ENCODE data around the gene TOGARAM2. TPM values are rescaled to one million over a fixed set of nuclear protein-coding genes. Genes with fewer than 3 reads are reported as not detected.
A peak's percentile ranks its signal among the peaks of the same experiment; 100 is the strongest.

The TOGARAM2 gene
- total RNA-seq, 1 donor from 2014 or later = not detected

DNA sequence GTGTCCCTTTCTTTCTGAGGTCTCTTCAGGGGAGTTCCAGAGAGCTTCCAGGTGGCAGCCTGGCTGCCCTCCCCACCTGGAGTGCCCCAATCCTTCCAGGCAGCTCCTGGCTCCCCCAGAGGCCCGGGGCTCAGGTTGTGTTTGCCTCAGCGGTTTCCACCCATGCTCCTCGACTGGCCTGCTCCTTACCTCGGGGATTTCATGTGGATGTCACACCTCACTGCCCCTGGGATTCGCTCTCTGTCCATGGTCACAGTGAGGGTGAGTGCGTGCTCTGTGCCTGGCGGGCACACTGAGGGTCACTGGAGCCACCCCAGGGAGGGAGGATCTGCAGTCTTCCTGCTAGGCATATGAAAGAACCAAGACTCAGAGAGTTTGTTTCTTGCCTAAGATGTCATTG, 2.1 kb upstream of the TOGARAM2 start:
- no peaks in the 10 kb centered on the region for H3K36me3 Mint-ChIP-seq (ENCODE audit: unreplicated experiment)
- no peak for DNase-seq
- H3K4me1 Mint-ChIP-seq (ENCODE audit: low read depth, unreplicated experiment) = peaks cover 2% of the 10 kb centered on the region
- no peak for TF ChIP-seq CTCF (IDR thresholded peaks at IDR 0.05; ENCODE audit: partially characterized antibody, unreplicated experiment)
- no peak overlapping the region for H3K27ac Mint-ChIP-seq (ENCODE audit: unreplicated experiment)
- peaks cover 2% of the 10 kb centered on the region for H3K27me3 Mint-ChIP-seq (ENCODE audit: unreplicated experiment)
- H3K4me3 Mint-ChIP-seq (ENCODE audit: unreplicated experiment) = no peak overlapping the region
- peaks cover 4% of the 10 kb centered on the region for H3K9me3 Mint-ChIP-seq (ENCODE audit: unreplicated experiment)

GRCh38 chr2:28979576-28980366, 1.3 kb upstream of the TOGARAM2 start:
- Mint-ChIP-seq H3K27ac (ENCODE audit: unreplicated experiment) (no peak overlapping the region), H3K9me3 (ENCODE audit: unreplicated experiment) (peaks cover 4% of the 10 kb centered on the region), H3K4me1 (ENCODE audit: low read depth, unreplicated experiment) (peaks cover 2% of the 10 kb centered on the region), H3K4me3 (ENCODE audit: unreplicated experiment) (no peak overlapping the region), H3K27me3 (ENCODE audit: unreplicated experiment) (peaks cover 2% of the 10 kb centered on the region), H3K36me3 (ENCODE audit: unreplicated experiment) (no peaks in the 10 kb centered on the region)
- DNase-seq = peak; percentile 46
- TF ChIP-seq CTCF (IDR thresholded peaks at IDR 0.05; ENCODE audit: partially characterized antibody, unreplicated experiment) = no peak

GRCh38 chr2:28980368-28981015, 606 bp upstream of the TOGARAM2 start:
- peaks cover 4% of the 10 kb centered on the region for H3K9me3 Mint-ChIP-seq (ENCODE audit: unreplicated experiment)
- DNase-seq = no peak
- no peaks in the 10 kb centered on the region for H3K36me3 Mint-ChIP-seq (ENCODE audit: unreplicated experiment)
- H3K27ac Mint-ChIP-seq (ENCODE audit: unreplicated experiment) = no peak overlapping the region
- peaks cover 2% of the 10 kb centered on the region for H3K27me3 Mint-ChIP-seq (ENCODE audit: unreplicated experiment)
- peaks cover 2% of the 10 kb centered on the region for H3K4me1 Mint-ChIP-seq (ENCODE audit: low read depth, unreplicated experiment)
- H3K4me3 Mint-ChIP-seq (ENCODE audit: unreplicated experiment) = no peak overlapping the region
- TF ChIP-seq CTCF (IDR thresholded peaks at IDR 0.05; ENCODE audit: partially characterized antibody, unreplicated experiment) = no peak

GRCh38 chr2:28981620-28982376, 700 bp downstream of the TOGARAM2 start:
- no peak for TF ChIP-seq CTCF (IDR thresholded peaks at IDR 0.05; ENCODE audit: partially characterized antibody, unreplicated experiment)
- peaks cover 2% of the 10 kb centered on the region for H3K27me3 Mint-ChIP-seq (ENCODE audit: unreplicated experiment)

More at GRCh38 chr2:28981620-28982376, 700 bp downstream of the TOGARAM2 start:
- Mint-ChIP-seq H3K4me1 (ENCODE audit: low read depth, unreplicated experiment) (no peaks in the 10 kb centered on the region), H3K9me3 (ENCODE audit: unreplicated experiment) (peaks cover 2% of the 10 kb centered on the region), H3K36me3 (ENCODE audit: unreplicated experiment) (no peaks in the 10 kb centered on the region), H3K27ac (ENCODE audit: unreplicated experiment) (no peak overlapping the region), H3K4me3 (ENCODE audit: unreplicated experiment) (no peak overlapping the region)
- no peak for DNase-seq

Measured in glutamatergic neuron (in vitro differentiated cells).